Activated naive CD8-positive, alpha-beta T cell (primary cell): ENCODE measurements around the gene CLIC5.
"Not testable (repeated sequence)": the region's sequence is repeated elsewhere in the genome, so short reads cannot be mapped to it uniquely, and the experiment has no call there.

Source experiments
- H3K27ac Mint-ChIP-seq: one replicate; pipeline ENCODE4 v1.8.0; 2021; ENCODE audit warnings: mixed read lengths
- H3K27me3 Mint-ChIP-seq: one replicate; pipeline ENCODE4 v1.8.0; 2021; ENCODE audit warnings: mixed read lengths
- H3K36me3 Mint-ChIP-seq: one replicate; pipeline ENCODE4 v1.8.0; 2021; ENCODE audit warnings: mixed read lengths
- H3K4me1 Mint-ChIP-seq: one replicate; pipeline ENCODE4 v1.8.0; 2021; ENCODE audit warnings: low read depth, mixed read lengths
- H3K4me3 Mint-ChIP-seq: one replicate; pipeline ENCODE4 v1.8.0; 2021; ENCODE audit warnings: mild to moderate bottlenecking, mixed read lengths
- H3K9me3 Mint-ChIP-seq: one replicate; pipeline ENCODE4 v1.8.0; 2021; ENCODE audit warnings: low read depth, mixed read lengths

CLIC5 gene

GRCh38 chr6:45951321-45952167 is 64.1 kb downstream of the CLIC5 start:
- peaks cover 16% of the 10 kb centered on the region for H3K36me3 Mint-ChIP-seq
- H3K9me3 Mint-ChIP-seq = no peaks in the 10 kb centered on the region
- no peak overlapping the region for H3K4me3 Mint-ChIP-seq
- H3K27me3 Mint-ChIP-seq = peaks cover 3% of the 10 kb centered on the region
- H3K4me1 Mint-ChIP-seq = no peaks in the 10 kb centered on the region
- no peak overlapping the region for H3K27ac Mint-ChIP-seq

GRCh38 chr6:45949256-45949655 is 66.4 kb downstream of the CLIC5 start:
- peaks cover 16% of the 10 kb centered on the region for H3K36me3 Mint-ChIP-seq
- no peaks in the 10 kb centered on the region for H3K4me1 Mint-ChIP-seq
- no peak overlapping the region for H3K4me3 Mint-ChIP-seq
- H3K9me3 Mint-ChIP-seq = no peaks in the 10 kb centered on the region
- peaks cover 3% of the 10 kb centered on the region for H3K27me3 Mint-ChIP-seq
- no peak overlapping the region for H3K27ac Mint-ChIP-seq

GRCh38 chr6:45947807-45948206 is 67.9 kb downstream of the CLIC5 start:
- Mint-ChIP-seq H3K27me3 (peaks cover 3% of the 10 kb centered on the region), H3K4me3 (no peak overlapping the region)

GRCh38 chr6:45946887-45947286 is 68.8 kb downstream of the CLIC5 start:
- Mint-ChIP-seq H3K4me3 (no peak overlapping the region), H3K27ac (no peak overlapping the region), H3K36me3 (peaks cover 9% of the 10 kb centered on the region), H3K27me3 (peaks cover 3% of the 10 kb centered on the region), H3K9me3 (no peaks in the 10 kb centered on the region), H3K4me1 (no peaks in the 10 kb centered on the region)

More at GRCh38 chr6:45947807-45948206, 67.9 kb downstream of the CLIC5 start:
- Mint-ChIP-seq H3K27ac (no peak overlapping the region), H3K36me3 (peaks cover 10% of the 10 kb centered on the region), H3K4me1 (no peaks in the 10 kb centered on the region), H3K9me3 (no peaks in the 10 kb centered on the region)

GRCh38 chr6:45946352-45946751 is 69.3 kb downstream of the CLIC5 start:
- no peaks in the 10 kb centered on the region for H3K4me1 Mint-ChIP-seq
- H3K27ac Mint-ChIP-seq = no peak overlapping the region
- H3K4me3 Mint-ChIP-seq = no peak overlapping the region
- H3K27me3 Mint-ChIP-seq = peaks cover 3% of the 10 kb centered on the region
- H3K36me3 Mint-ChIP-seq = peaks cover 8% of the 10 kb centered on the region
- H3K9me3 Mint-ChIP-seq = no peaks in the 10 kb centered on the region

GRCh38 chr6:45942953-45943352 is 72.7 kb downstream of the CLIC5 start:
- no peaks in the 10 kb centered on the region for H3K4me1 Mint-ChIP-seq
- H3K36me3 Mint-ChIP-seq = no peaks in the 10 kb centered on the region
- H3K4me3 Mint-ChIP-seq = no peak overlapping the region
- no peaks in the 10 kb centered on the region for H3K9me3 Mint-ChIP-seq
- no peaks in the 10 kb centered on the region for H3K27me3 Mint-ChIP-seq
- no peak overlapping the region for H3K27ac Mint-ChIP-seq

GRCh38 chr6:45933855-45934254 is 81.8 kb downstream of the CLIC5 start:
- Mint-ChIP-seq H3K9me3 (no peaks in the 10 kb centered on the region), H3K27me3 (no peaks in the 10 kb centered on the region), H3K4me1 (no peaks in the 10 kb centered on the region), H3K4me3 (no peak overlapping the region), H3K36me3 (no peaks in the 10 kb centered on the region), H3K27ac (no peak overlapping the region)

GRCh38 chr6:45931232-45931631 is 84.4 kb downstream of the CLIC5 start:
- H3K27ac Mint-ChIP-seq = no peak overlapping the region
- no peaks in the 10 kb centered on the region for H3K9me3 Mint-ChIP-seq
- H3K4me1 Mint-ChIP-seq = no peaks in the 10 kb centered on the region
- H3K27me3 Mint-ChIP-seq = no peaks in the 10 kb centered on the region
- H3K4me3 Mint-ChIP-seq = no peak overlapping the region
- no peaks in the 10 kb centered on the region for H3K36me3 Mint-ChIP-seq

GRCh38 chr6:45930420-45931040 is 85.1 kb downstream of the CLIC5 start:
- Mint-ChIP-seq H3K36me3 (no peaks in the 10 kb centered on the region), H3K27ac (no peak overlapping the region), H3K9me3 (no peaks in the 10 kb centered on the region), H3K4me3 (no peak overlapping the region), H3K4me1 (no peaks in the 10 kb centered on the region), H3K27me3 (no peaks in the 10 kb centered on the region)

- H3K4me3 Mint-ChIP-seq = no peak overlapping the region
- H3K4me1 Mint-ChIP-seq = no peaks in the 10 kb centered on the region
- no peak overlapping the region for H3K27ac Mint-ChIP-seq
- no peaks in the 10 kb centered on the region for H3K27me3 Mint-ChIP-seq
- no peaks in the 10 kb centered on the region for H3K9me3 Mint-ChIP-seq
- no peaks in the 10 kb centered on the region for H3K36me3 Mint-ChIP-seq
Observed at GRCh38 chr6:45929421-45930361, 86.0 kb downstream of the CLIC5 start.

GRCh38 chr6:45928721-45929305 is 86.8 kb downstream of the CLIC5 start:
- H3K36me3 Mint-ChIP-seq = no peaks in the 10 kb centered on the region
- no peak overlapping the region for H3K4me3 Mint-ChIP-seq
- H3K9me3 Mint-ChIP-seq = no peaks in the 10 kb centered on the region
- H3K4me1 Mint-ChIP-seq = peaks cover 5% of the 10 kb centered on the region
- no peak overlapping the region for H3K27ac Mint-ChIP-seq
- H3K27me3 Mint-ChIP-seq = no peaks in the 10 kb centered on the region

- Mint-ChIP-seq H3K9me3 (no peaks in the 10 kb centered on the region), H3K36me3 (no peaks in the 10 kb centered on the region), H3K4me3 (no peak overlapping the region), H3K27me3 (peaks cover 3% of the 10 kb centered on the region), H3K27ac (no peak overlapping the region), H3K4me1 (peaks cover 8% of the 10 kb centered on the region)
Observed at GRCh38 chr6:45927421-45928320, 88.0 kb downstream of the CLIC5 start.

GRCh38 chr6:45926423-45926822 is 89.2 kb downstream of the CLIC5 start:
- not testable (repeated sequence) for H3K36me3 Mint-ChIP-seq, H3K4me1 Mint-ChIP-seq, H3K27me3 Mint-ChIP-seq, H3K9me3 Mint-ChIP-seq, H3K27ac Mint-ChIP-seq, H3K4me3 Mint-ChIP-seq
